Measurements from ENCODE around the gene BTBD6. TPM values are rescaled to one million over a fixed set of nuclear protein-coding genes. Genes with fewer than 3 reads are reported as not detected.
A peak's percentile ranks its signal among the peaks of the same experiment; 100 is the strongest.

Gene BTBD6
- total and polyA plus RNA-seq, 4 donors: 30.9 to 54.1 (median 47.8) TPM

- Histone ChIP-seq H3K4me3 (no peak overlapping the region), H3K4me1 (ENCODE audit: control insufficient read depth in 5 of 5, insufficient read depth in 5 of 5, low read length in 5 of 5) (peaks cover 0 to 3% (median 0%) of the 10 kb centered on the region in 5 donors), H3K9me3 (ENCODE audit: control insufficient read depth in 4 of 4, insufficient read depth in 3 of 4, low read length in 3 of 4) (no peaks in the 10 kb centered on the region), H3K27ac (ENCODE audit: low read depth in 1 of 2, low read length in 1 of 2) (no peak overlapping the region), H3K9ac (ENCODE audit: insufficient read depth in 1 of 2, low read length in 2 of 2) (no peak overlapping the region), H3K36me3 (ENCODE audit: control insufficient read depth in 4 of 4, insufficient read depth in 4 of 4, low read length in 4 of 4) (peaks cover 0 to 28% (median 17%) of the 10 kb centered on the region in 4 donors), H3K27me3 (ENCODE audit: control insufficient read depth in 3 of 3, insufficient read depth in 3 of 3, low read length in 2 of 3) (no peaks in the 10 kb centered on the region)
- ATAC-seq (ENCODE audit: insufficient read depth, low FRiP score): no peak
- DNase-seq: no peak
- 95 to 96% methylated on average over 19 of the region's 19 CpGs for WGBS, 2 donors
- no peak for TF ChIP-seq CTCF (IDR thresholded peaks at IDR 0.05; ENCODE audit: control extremely low read depth, extremely low read depth)
Measured at GRCh38 chr14:105256292-105256960, 8.1 kb downstream of the BTBD6 start.

- TF ChIP-seq CTCF (IDR thresholded peaks at IDR 0.05; ENCODE audit: control extremely low read depth, extremely low read depth): no peak
- H3K4me3 ChIP-seq: no peak overlapping the region
- H3K27me3 ChIP-seq (ENCODE audit: control insufficient read depth in 3 of 3, insufficient read depth in 3 of 3, low read length in 2 of 3): no peaks in the 10 kb centered on the region
- no peaks in the 10 kb centered on the region for H3K9me3 ChIP-seq (ENCODE audit: control insufficient read depth in 4 of 4, insufficient read depth in 3 of 4, low read length in 3 of 4)
- WGBS, 2 donors: 90 to 92% methylated on average over 15 of the region's 15 CpGs
- DNase-seq (no peak), ATAC-seq (ENCODE audit: insufficient read depth, low FRiP score) (no peak)
- no peak overlapping the region for H3K9ac ChIP-seq (ENCODE audit: insufficient read depth in 1 of 2, low read length in 2 of 2)
- H3K36me3 ChIP-seq (ENCODE audit: control insufficient read depth in 4 of 4, insufficient read depth in 4 of 4, low read length in 4 of 4): peaks cover 0 to 20% (median 13%) of the 10 kb centered on the region in 4 donors
- H3K4me1 ChIP-seq (ENCODE audit: control insufficient read depth in 5 of 5, insufficient read depth in 5 of 5, low read length in 5 of 5): peaks cover 0 to 3% (median 0%) of the 10 kb centered on the region in 5 donors
- no peak overlapping the region for H3K27ac ChIP-seq (ENCODE audit: low read depth in 1 of 2, low read length in 1 of 2)
Measured at GRCh38 chr14:105257464-105257863, 9.1 kb downstream of the BTBD6 start.

GRCh38 chr14:105258846-105259245, 10.5 kb downstream of the BTBD6 start:
- no peaks in the 10 kb centered on the region for H3K27me3 ChIP-seq (ENCODE audit: control insufficient read depth in 3 of 3, insufficient read depth in 3 of 3, low read length in 2 of 3)
- WGBS, 2 donors: 83 to 87% methylated on average over 7 of the region's 7 CpGs
- TF ChIP-seq CTCF (IDR thresholded peaks at IDR 0.05; ENCODE audit: control extremely low read depth, extremely low read depth): no peak
- H3K27ac ChIP-seq (ENCODE audit: low read depth in 1 of 2, low read length in 1 of 2): no peak overlapping the region
- DNase-seq (peak in 1 of 3 donors; percentile 13), ATAC-seq (ENCODE audit: insufficient read depth, low FRiP score) (no peak)
- peaks cover 0 to 16% (median 11%) of the 10 kb centered on the region in 4 donors for H3K36me3 ChIP-seq (ENCODE audit: control insufficient read depth in 4 of 4, insufficient read depth in 4 of 4, low read length in 4 of 4)
- H3K4me1 ChIP-seq (ENCODE audit: control insufficient read depth in 5 of 5, insufficient read depth in 5 of 5, low read length in 5 of 5): peaks cover 0 to 3% (median 0%) of the 10 kb centered on the region in 5 donors
- no peak overlapping the region for H3K4me3 ChIP-seq
- no peak overlapping the region for H3K9ac ChIP-seq (ENCODE audit: insufficient read depth in 1 of 2, low read length in 2 of 2)
- no peaks in the 10 kb centered on the region for H3K9me3 ChIP-seq (ENCODE audit: control insufficient read depth in 4 of 4, insufficient read depth in 3 of 4, low read length in 3 of 4)
